Trophoblast cell (in vitro differentiated cells and primary cell): ENCODE data around the gene C4B. TPM values are rescaled to one million over a fixed set of nuclear protein-coding genes. Genes with fewer than 3 reads are reported as not detected.
"Not testable (repeated sequence)": the region's sequence is repeated elsewhere in the genome, so short reads cannot be mapped to it uniquely, and the experiment has no call there.

ENCODE experiments used
- DNase-seq, 2 donors: peaks; one replicate each; pipeline ENCODE4 v3.0.0-alpha.2; 2016
- H2AFZ ChIP-seq: 2 replicates; pipeline ENCODE4 v1.6.1; 2013; ENCODE audit warnings: low read length, moderate library complexity, mild to moderate bottlenecking; ENCODE audit not compliant: insufficient read depth, poor library complexity
- H2AK5ac ChIP-seq: 2 replicates; pipeline ENCODE4 v1.6.1; 2013; ENCODE audit warnings: mild to moderate bottlenecking, low read length
- H2BK120ac ChIP-seq: 2 replicates; pipeline ENCODE4 v1.6.1; 2013; ENCODE audit warnings: low read length, mild to moderate bottlenecking, moderate library complexity; ENCODE audit not compliant: insufficient read depth, poor library complexity
- H2BK12ac ChIP-seq: 2 replicates; pipeline ENCODE4 v1.6.1; 2013; ENCODE audit warnings: mild to moderate bottlenecking, low read length, moderate library complexity
- H2BK5ac ChIP-seq: 2 replicates; pipeline ENCODE4 v1.6.1; 2013; ENCODE audit warnings: low read length, low read depth, moderate library complexity, mild to moderate bottlenecking; ENCODE audit not compliant: poor library complexity
- H3K14ac ChIP-seq: 2 replicates; pipeline ENCODE4 v1.6.1; 2013; ENCODE audit warnings: mild to moderate bottlenecking, low read length
- H3K18ac ChIP-seq: 2 replicates; pipeline ENCODE4 v1.6.1; 2013; ENCODE audit warnings: mild to moderate bottlenecking, low read length
- H3K23ac ChIP-seq: 2 replicates; pipeline ENCODE4 v1.6.1; 2013; ENCODE audit warnings: low read length
- H3K27ac ChIP-seq: 2 replicates; pipeline ENCODE4 v1.5.1; 2013; ENCODE audit warnings: low read depth, mild to moderate bottlenecking, inconsistent platforms, low read length, moderate library complexity
- H3K27me3 ChIP-seq: 2 replicates; pipeline ENCODE4 v1.6.1; 2013; ENCODE audit warnings: inconsistent platforms, mild to moderate bottlenecking, low read length, moderate library complexity; ENCODE audit not compliant: insufficient read depth
- H3K36me3 ChIP-seq, 2 experiments: 1 replicate in 1 of 2; 2 replicates in 1 of 2; pipeline ENCODE4 v1.6.1; 2013; ENCODE audit warnings: low read length in 2 of 2, mild to moderate bottlenecking in 2 of 2, moderate library complexity in 1 of 2; ENCODE audit not compliant: insufficient read depth in 2 of 2, control insufficient read depth in 1 of 2
- H3K4ac ChIP-seq: 2 replicates; pipeline ENCODE4 v1.6.1; 2013; ENCODE audit warnings: low read depth, mild to moderate bottlenecking, low read length, moderate library complexity
- H3K4me1 ChIP-seq, 2 experiments: 1 replicate in 1 of 2; 2 replicates in 1 of 2; pipeline ENCODE4 v1.6.1; 2013; ENCODE audit warnings: low read length in 2 of 2, mild to moderate bottlenecking in 2 of 2, moderate library complexity in 1 of 2; ENCODE audit not compliant: insufficient read depth in 2 of 2, control insufficient read depth in 1 of 2
- H3K4me2 ChIP-seq: 2 replicates; pipeline ENCODE4 v1.6.1; 2013; ENCODE audit warnings: inconsistent platforms, mild to moderate bottlenecking, low read length, moderate library complexity
- H3K4me3 ChIP-seq: 2 replicates; pipeline ENCODE4 v1.5.1; 2013; ENCODE audit warnings: mild to moderate bottlenecking, low read depth, low read length, inconsistent platforms
- H3K79me1 ChIP-seq: one replicate; pipeline ENCODE4 v1.6.1; 2013; ENCODE audit warnings: low read length
- H3K79me2 ChIP-seq: 2 replicates; pipeline ENCODE4 v1.6.1; 2013; ENCODE audit warnings: low read length, mild to moderate bottlenecking; ENCODE audit not compliant: control insufficient read depth, insufficient read depth, poor library complexity
- H3K9ac ChIP-seq: 2 replicates; pipeline ENCODE4 v1.6.1; 2013; ENCODE audit warnings: mild to moderate bottlenecking, low read length
- H3K9me3 ChIP-seq: 2 replicates; pipeline ENCODE4 v1.6.1; 2013; ENCODE audit warnings: low read depth, mild to moderate bottlenecking, control low read depth, inconsistent platforms, low read length; ENCODE audit not compliant: insufficient read depth
- H4K12ac ChIP-seq: 2 replicates; pipeline ENCODE4 v1.6.1; 2013; ENCODE audit warnings: low read depth, mild to moderate bottlenecking, low read length, moderate library complexity
- H4K8ac ChIP-seq: 2 replicates; pipeline ENCODE4 v1.6.1; 2013; ENCODE audit warnings: low read depth, mild to moderate bottlenecking, low read length, moderate library complexity
- H4K91ac ChIP-seq: one replicate; pipeline ENCODE4 v1.6.1; 2013; ENCODE audit warnings: low read depth, mild to moderate bottlenecking, low read length, moderate library complexity
- WGBS: extraction: QIAGEN DNeasy Blood & Tissue Kit; methylation state at CpG from one replicate; pipeline ENCODE4 v1.1.7; 2013; ENCODE audit warnings: missing lambda C conversion rate; ENCODE audit not compliant: insufficient read length, insufficient coverage; ENCODE audit errors: extremely low coverage; 5-methylcytosine and 5-hydroxymethylcytosine counted together
- polyA plus RNA-seq: library from polyadenylated mRNA; stranded (reverse); fragments of 200-250 nt; gene quantifications from 2 replicates; pipeline ENCODE4 v1.2.3, GENCODE V29; 2013

Gene C4B
- 1.5 and 1.7 TPM in 2 replicates for polyA plus RNA-seq

DNA sequence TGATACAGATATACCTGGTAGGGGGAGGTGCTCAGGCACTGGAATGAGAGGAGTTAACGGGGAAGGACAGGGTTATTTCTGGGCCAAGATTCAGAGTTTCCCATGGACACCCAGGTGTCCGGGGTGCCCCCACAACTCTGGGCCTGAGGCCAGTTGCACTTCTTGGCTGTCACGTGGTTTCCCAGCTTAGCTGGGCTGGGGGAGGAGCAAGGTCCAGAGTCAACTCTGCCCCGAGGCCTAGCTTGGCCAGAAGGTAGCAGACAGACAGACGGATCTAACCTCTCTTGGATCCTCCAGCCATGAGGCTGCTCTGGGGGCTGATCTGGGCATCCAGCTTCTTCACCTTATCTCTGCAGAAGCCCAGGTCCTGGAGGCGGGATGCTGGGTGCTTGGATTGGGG, at the start of gene C4B:
TSS of gene C4B (plus strand) at position 249 of the 400 bp plus-strand sequence. CDS start at position 300, 51 bp downstream.
- not testable (repeated sequence) for H3K27me3 ChIP-seq, H2AFZ ChIP-seq, H3K36me3 ChIP-seq, H3K4me1 ChIP-seq, H3K9me3 ChIP-seq, H3K4me2 ChIP-seq, H2BK5ac ChIP-seq, H3K4ac ChIP-seq, H3K27ac ChIP-seq, H4K8ac ChIP-seq, H4K91ac ChIP-seq, H2BK12ac ChIP-seq, H3K4me3 ChIP-seq, H4K12ac ChIP-seq, H3K23ac ChIP-seq, H3K79me2 ChIP-seq, H2BK120ac ChIP-seq, H2AK5ac ChIP-seq, H3K18ac ChIP-seq, DNase-seq, H3K14ac ChIP-seq, H3K9ac ChIP-seq, H3K79me1 ChIP-seq
- WGBS, result no CpG with 5 or more reads among the region's 6 CpGs

DNA sequence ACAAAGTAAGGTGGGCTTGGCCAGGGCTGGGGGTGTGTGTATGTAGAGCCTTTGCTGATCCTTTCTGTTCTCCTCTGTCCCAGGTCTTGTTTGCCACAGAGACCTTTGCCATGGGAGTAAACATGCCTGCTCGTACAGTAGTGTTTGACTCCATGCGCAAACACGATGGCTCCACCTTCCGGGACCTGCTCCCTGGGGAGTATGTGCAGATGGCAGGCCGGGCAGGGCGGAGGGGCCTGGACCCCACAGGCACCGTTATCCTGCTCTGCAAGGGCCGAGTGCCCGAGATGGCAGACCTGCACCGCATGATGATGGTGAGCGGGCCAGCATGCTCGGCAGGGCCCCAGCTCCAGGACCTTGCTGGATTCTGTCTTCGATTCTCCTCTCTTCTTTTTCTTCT, 48.9 kb upstream of the C4B start:
- no peak overlapping the region for H4K12ac ChIP-seq

DNA sequence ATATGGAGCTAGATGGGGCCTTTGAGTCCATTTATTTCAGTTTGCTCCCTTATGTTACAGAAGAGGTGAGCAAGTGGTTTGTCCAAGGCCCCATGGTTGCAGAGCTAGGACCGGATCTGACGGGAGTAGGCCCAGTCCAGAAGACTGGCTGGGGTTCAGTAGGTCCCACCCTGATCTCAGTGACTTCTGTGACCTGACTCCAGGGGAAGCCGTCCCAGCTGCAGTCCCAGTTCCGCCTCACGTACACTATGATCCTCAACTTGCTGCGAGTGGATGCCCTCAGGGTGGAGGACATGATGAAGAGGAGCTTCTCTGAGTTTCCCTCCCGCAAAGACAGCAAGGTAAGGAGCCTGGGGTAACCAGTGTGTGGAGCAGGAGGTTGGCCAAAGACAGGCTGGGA, 48.1 kb upstream of the C4B start:
- no peak overlapping the region for H4K8ac ChIP-seq
- WGBS, result no CpG with 5 or more reads among the region's 7 CpGs
- no peaks in the 10 kb centered on the region for H3K27me3 ChIP-seq
- no peak overlapping the region for H2BK5ac ChIP-seq
- H3K36me3 ChIP-seq, result peaks cover 80 to 81% of the 10 kb centered on the region in 2 experiments
- peaks cover 4% of the 10 kb centered on the region in 2 experiments for H3K4me1 ChIP-seq
- H3K23ac ChIP-seq, result no peak overlapping the region
- H2BK120ac ChIP-seq, result no peak overlapping the region
- no peak overlapping the region for H3K4me3 ChIP-seq
- H3K9ac ChIP-seq, result no peak overlapping the region
- H3K18ac ChIP-seq, result no peak overlapping the region
- no peak overlapping the region for H2AFZ ChIP-seq
- peaks cover under 1% of the 10 kb centered on the region for H3K79me1 ChIP-seq
- no peak overlapping the region for H3K14ac ChIP-seq
- DNase-seq, result no peak
- no peaks in the 10 kb centered on the region for H3K79me2 ChIP-seq
- H4K91ac ChIP-seq, result no peak overlapping the region
- H3K4me2 ChIP-seq, result no peak overlapping the region
- no peak overlapping the region for H3K4ac ChIP-seq
- H3K9me3 ChIP-seq, result no peaks in the 10 kb centered on the region
- H2AK5ac ChIP-seq, result no peak overlapping the region
- H3K27ac ChIP-seq, result no peak overlapping the region
- no peak overlapping the region for H4K12ac ChIP-seq
- H2BK12ac ChIP-seq, result no peak overlapping the region

More for the DNA sequence above, 48.9 kb upstream of the C4B start:
- Histone ChIP-seq H2AK5ac (no peak overlapping the region), H3K27me3 (no peaks in the 10 kb centered on the region), H2BK120ac (no peak overlapping the region), H3K79me2 (no peaks in the 10 kb centered on the region), H3K9ac (no peak overlapping the region), H3K27ac (no peak overlapping the region), H3K79me1 (no peaks in the 10 kb centered on the region), H2BK12ac (no peak overlapping the region), H2AFZ (no peak overlapping the region), H3K14ac (no peak overlapping the region), H2BK5ac (no peak overlapping the region), H4K91ac (no peak overlapping the region), H3K9me3 (no peaks in the 10 kb centered on the region), H3K4me3 (no peak overlapping the region), H3K18ac (no peak overlapping the region), H4K8ac (no peak overlapping the region), H3K36me3 (peaks cover 82 to 87% of the 10 kb centered on the region in 2 experiments), H3K4me1 (no peaks in the 10 kb centered on the region), H3K23ac (no peak overlapping the region), H3K4ac (no peak overlapping the region), H3K4me2 (no peak overlapping the region)
- DNase-seq, result no peak
- no CpG with 5 or more reads among the region's 13 CpGs for WGBS

DNA sequence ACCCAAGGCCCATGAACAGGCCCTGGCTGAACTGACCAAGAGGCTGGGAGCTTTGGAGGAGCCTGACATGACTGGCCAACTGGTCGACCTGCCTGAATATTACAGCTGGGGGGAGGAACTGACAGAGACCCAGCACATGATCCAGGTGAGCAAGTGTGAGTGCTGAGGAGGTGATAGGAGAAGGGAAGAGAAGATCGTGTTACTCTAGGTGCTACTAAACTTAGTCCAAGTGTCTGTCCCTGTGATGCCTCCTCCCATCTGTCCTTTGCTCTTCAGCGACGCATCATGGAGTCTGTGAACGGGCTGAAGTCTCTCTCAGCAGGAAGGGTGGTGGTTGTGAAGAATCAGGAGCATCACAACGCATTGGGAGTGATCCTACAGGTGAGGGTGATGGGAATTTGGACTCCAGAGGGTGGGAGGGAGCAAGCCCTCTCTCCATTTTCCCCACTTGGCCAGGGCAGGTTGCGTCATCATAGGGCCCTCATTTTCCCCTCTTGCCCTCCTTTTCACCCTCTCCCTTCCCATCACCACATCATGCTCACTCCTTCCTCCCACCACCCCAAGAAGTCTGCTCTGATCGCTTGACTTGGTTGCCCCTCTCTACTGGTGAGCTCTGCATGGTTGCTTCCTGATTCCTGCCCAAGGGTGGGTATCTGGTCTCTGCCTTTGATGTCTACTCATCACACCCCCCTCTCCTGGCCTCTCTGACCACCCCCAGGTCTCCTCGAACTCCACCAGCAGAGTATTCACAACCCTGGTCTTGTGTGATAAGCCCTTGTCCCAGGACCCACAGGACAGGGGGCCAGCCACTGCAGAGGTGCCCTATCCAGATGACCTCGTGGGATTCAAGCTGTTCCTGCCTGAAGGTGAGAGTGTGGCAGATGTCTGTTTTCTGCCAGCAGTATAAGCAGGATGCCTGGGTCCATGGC, 47.3 kb upstream of the C4B start:
- Histone ChIP-seq H4K8ac (no peak overlapping the region), H3K14ac (no peak overlapping the region), H3K27me3 (no peaks in the 10 kb centered on the region), H2BK12ac (no peak overlapping the region), H4K91ac (no peak overlapping the region), H3K23ac (no peak overlapping the region), H3K79me2 (no peaks in the 10 kb centered on the region), H3K79me1 (peaks cover 7% of the 10 kb centered on the region), H2BK5ac (no peak overlapping the region), H3K4me1 (peaks cover 5 to 6% of the 10 kb centered on the region in 2 experiments), H2AK5ac (no peak overlapping the region), H3K36me3 (peaks cover 74% of the 10 kb centered on the region in 2 experiments), H3K18ac (no peak overlapping the region), H2BK120ac (no peak overlapping the region), H3K4me2 (no peak overlapping the region), H3K9ac (no peak overlapping the region), H3K4ac (no peak overlapping the region), H3K4me3 (no peak overlapping the region), H3K9me3 (no peaks in the 10 kb centered on the region), H2AFZ (no peak overlapping the region), H4K12ac (no peak overlapping the region), H3K27ac (no peak overlapping the region)
- DNase-seq, result no peak
- WGBS, result no CpG with 5 or more reads among the region's 10 CpGs
